GM12865 (cell line): ENCODE measurements around the gene UBASH3A.

Experiments
- DNase-seq: peaks from one replicate; pipeline ENCODE4 v3.0.0; 2010; ENCODE audit warnings: low read depth
- H3K4me3 ChIP-seq: 2 replicates; pipeline ENCODE4 v1.5.1; 2011; ENCODE audit warnings: mild to moderate bottlenecking, low read depth, low read length, control low read depth
- CTCF ChIP-seq: IDR thresholded peaks from 2 replicates; pipeline ENCODE4 v1.5.1; 2011; ENCODE audit warnings: low read length, control low read depth, low read depth, inconsistent platforms; ENCODE audit not compliant: insufficient read depth; ENCODE audit errors: missing control alignments

Gene UBASH3A

DNA sequence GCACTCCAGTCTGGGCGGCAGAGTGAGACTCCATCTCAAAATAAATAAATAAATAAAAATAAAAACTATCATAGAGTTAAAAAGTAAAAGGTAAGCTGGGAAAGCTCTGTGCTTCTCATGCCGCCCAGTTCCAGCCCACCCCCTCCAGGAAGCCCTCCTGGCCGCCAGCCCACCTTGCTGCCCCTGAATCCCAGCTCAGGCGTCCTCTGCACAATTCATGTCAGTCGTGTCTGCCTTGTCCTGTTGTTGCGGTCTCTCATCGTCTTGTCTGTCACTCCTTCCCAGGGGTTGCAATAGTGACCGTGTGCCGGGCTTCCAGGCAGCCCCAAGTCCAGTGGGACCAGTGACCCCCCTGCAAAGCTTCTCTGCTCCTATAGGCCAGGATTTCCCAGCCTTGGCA, 48.2 kb downstream of the UBASH3A start:
- no peak overlapping the region for H3K4me3 ChIP-seq
- no peak for DNase-seq
- TF ChIP-seq CTCF, result no peak

DNA sequence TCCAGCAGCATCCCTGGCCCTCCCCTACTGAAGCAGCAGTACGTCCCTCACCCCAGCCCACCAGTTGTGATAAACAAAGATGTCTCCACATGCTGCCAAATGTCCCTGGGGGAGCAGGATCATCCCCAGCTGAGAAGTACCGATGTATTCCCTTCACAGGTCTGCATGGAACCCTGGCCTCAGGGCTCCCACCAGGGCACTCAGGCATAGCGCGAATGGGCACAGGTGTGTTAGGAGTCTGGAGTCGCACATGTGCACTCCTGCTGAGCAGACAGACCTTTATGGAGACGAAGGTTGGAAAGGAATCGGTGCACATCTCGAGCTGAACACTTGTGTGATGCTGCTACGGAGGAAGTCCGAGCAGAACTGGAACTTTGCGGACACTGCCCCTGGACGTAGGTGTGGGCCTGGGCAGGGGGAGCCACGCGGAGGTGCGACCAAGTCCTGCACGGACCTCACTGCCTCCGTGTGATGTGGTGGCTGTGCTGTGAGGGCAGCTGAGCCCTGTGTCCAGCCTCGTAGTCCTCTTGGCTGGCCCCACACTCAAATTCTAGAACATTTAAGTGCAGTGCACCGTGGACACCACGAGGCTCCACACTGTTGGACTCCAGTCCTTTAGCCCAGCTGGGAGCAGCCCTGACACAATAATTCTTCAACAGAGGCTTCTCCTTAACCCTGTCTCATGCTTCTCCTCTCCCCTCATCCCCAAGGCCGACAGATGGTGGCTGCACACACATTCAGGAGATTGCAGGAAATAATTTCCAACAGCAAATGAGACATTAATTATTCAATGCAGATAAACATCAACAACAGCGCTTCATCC, 48.9 kb downstream of the UBASH3A start:
- no peak for TF ChIP-seq CTCF
- no peak overlapping the region for H3K4me3 ChIP-seq
- DNase-seq, result no peak

GRCh38 chr21:42453224-42453985, 49.7 kb downstream of the UBASH3A start:
- DNase-seq, result no peak
- H3K4me3 ChIP-seq, result no peak overlapping the region
- TF ChIP-seq CTCF, result no peak

- no peak for TF ChIP-seq CTCF
- H3K4me3 ChIP-seq, result no peak overlapping the region
- DNase-seq, result no peak
Measured at GRCh38 chr21:42453986-42454570, 50.4 kb downstream of the UBASH3A start.

DNA sequence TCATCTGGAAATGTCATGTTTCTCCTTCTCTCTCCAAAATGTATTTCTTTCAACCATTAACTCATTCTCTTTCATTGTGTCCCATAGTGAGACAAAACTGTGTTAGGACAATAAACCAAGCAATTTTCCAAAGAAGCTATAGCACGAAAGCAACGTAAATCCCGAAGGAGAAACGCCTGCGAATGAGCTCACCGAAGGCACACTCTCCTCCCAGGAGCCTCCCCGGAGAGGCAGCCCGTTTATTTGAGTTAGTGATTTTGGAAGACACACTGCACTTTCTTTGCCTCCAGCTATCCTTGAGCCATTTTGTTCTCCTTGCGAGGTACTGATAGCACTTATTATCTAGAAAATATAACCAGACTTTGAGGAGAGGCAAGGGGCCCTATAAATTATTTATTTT, 51.1 kb downstream of the UBASH3A start:
- no peak for TF ChIP-seq CTCF
- no peak for DNase-seq
- no peak overlapping the region for H3K4me3 ChIP-seq

DNA sequence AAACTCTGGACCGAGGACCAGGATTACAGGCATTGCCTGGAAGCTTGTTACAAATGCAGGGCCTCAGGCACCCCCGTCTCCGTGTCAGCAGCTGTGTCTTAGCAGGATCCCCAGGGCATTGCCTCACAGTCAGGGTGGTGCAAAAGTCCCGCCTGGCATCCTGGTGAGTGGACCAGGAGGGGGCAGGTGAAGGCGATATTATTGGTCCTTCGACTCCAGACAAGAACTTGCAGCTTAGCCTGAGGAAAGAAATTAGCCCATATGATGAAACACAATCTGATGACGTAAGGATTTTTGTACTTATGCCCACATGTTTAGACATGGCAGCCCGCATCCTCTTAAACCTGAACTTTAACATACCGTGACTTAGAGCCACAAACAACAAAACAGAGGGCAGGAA, 51.5 kb downstream of the UBASH3A start:
- DNase-seq, result no peak
- TF ChIP-seq CTCF, result no peak
- no peak overlapping the region for H3K4me3 ChIP-seq
